ENCODE measurements around the gene MARK4. TPM values are rescaled to one million over a fixed set of nuclear protein-coding genes. Genes with fewer than 3 reads are reported as not detected.
"Not testable (repeated sequence)": the region's sequence is repeated elsewhere in the genome, so short reads cannot be mapped to it uniquely, and the experiment has no call there.

MARK4 gene
- total RNA-seq, 1 experiment from 2014 or later, result 44.0 TPM

DNA sequence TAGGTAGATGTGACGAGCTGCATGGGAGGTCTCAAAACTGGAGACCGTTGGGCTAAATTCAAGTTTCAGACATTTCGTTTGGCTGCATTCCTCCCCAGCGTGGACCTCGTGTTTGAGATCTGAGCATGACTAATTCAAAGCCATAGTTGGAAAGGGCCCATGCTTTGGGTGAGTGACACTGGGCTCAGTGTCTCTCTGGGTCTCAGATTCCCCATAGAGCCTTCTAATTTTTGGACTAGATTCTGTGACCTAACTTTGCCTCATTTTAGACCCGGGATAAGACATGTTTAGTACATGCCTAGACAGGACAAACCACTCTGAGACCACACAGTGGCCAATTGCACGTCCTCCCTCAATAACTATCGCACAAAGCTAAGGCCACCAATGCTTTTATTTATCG, 55.0 kb downstream of the MARK4 start:
- Histone ChIP-seq H3K27ac (ENCODE audit: low read depth, low read length, poor library complexity, severe bottlenecking) (no peak overlapping the region), H3K4me1 (ENCODE audit: insufficient read depth, low read length, poor library complexity, severe bottlenecking) (peaks cover 4% of the 10 kb centered on the region), H3K4me3 (ENCODE audit: low read depth, low read length, poor library complexity, severe bottlenecking) (no peak overlapping the region), H3K36me3 (ENCODE audit: insufficient read depth, low read length, poor library complexity, severe bottlenecking) (no peaks in the 10 kb centered on the region), H3K9me3 (ENCODE audit: low read depth, low read length, poor library complexity, severe bottlenecking) (no peaks in the 10 kb centered on the region), H3K27me3 (replicated peaks; ENCODE audit: insufficient read depth, low read depth, low read length, poor library complexity) (no peaks in the 10 kb centered on the region)
- TF ChIP-seq, protein P1, sequence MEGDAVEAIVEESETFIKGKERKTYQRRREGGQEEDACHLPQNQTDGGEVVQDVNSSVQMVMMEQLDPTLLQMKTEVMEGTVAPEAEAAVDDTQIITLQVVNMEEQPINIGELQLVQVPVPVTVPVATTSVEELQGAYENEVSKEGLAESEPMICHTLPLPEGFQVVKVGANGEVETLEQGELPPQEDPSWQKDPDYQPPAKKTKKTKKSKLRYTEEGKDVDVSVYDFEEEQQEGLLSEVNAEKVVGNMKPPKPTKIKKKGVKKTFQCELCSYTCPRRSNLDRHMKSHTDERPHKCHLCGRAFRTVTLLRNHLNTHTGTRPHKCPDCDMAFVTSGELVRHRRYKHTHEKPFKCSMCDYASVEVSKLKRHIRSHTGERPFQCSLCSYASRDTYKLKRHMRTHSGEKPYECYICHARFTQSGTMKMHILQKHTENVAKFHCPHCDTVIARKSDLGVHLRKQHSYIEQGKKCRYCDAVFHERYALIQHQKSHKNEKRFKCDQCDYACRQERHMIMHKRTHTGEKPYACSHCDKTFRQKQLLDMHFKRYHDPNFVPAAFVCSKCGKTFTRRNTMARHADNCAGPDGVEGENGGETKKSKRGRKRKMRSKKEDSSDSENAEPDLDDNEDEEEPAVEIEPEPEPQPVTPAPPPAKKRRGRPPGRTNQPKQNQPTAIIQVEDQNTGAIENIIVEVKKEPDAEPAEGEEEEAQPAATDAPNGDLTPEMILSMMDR (conservative IDR thresholded peaks at IDR 0.05; ENCODE audit: low read depth, low read length), result no peak
- no peak for TF ChIP-seq EZH2 (IDR thresholded peaks at IDR 0.05; ENCODE audit: borderline replicate concordance, low read depth, low read length, poor library complexity, severe bottlenecking)
- DNase-seq (ENCODE audit: low spot score), result no peak
- ChIA-PET CTCF (interaction anchor here (0.6 kb wide), 1 partner anchor 535 kb away, joined by 5 read pairs; no protein-coding TSS in a partner anchor), POLR2A (ENCODE audit: low non-redundant PET) (interaction anchor here (0.5 kb wide), 1 partner anchor 570 kb away, joined by 10 read pairs; no protein-coding TSS in a partner anchor)
- intact Hi-C loops (cut with micrococcal nuclease; ENCODE audit: unreplicated experiment), result no loop called here
- BruUV-seq (replicated peaks), result no TSS peak

DNA sequence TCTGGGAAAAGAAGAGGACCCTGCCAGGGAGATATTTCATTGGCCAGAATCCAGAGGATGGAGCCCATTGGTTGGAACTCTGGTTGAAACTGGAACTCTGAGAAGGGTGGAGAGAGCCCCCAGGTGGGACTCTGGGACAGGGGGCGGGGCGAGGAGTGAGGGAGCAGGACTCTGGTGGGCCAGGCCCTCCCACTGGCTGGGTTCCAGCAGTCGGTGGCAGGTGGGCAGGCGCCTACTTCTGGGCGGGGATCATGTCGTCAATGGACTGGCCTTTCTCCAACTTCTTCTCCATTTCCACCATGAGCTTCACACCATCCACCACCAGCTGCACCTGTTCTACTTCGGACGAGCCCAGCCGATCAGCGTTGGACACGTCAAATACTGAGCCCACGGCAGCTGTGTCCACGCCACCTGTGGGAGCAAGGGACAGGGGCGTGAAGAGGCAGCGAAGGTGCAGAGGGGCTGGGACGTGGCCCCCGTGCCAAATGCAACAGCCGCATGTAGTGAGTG, 55.5 kb downstream of the MARK4 start:
- peak; percentile 70 for DNase-seq (ENCODE audit: low spot score)
- Histone ChIP-seq H3K27me3 (replicated peaks; ENCODE audit: insufficient read depth, low read depth, low read length, poor library complexity) (no peaks in the 10 kb centered on the region), H3K4me1 (ENCODE audit: insufficient read depth, low read length, poor library complexity, severe bottlenecking) (peaks cover 4% of the 10 kb centered on the region), H3K9me3 (ENCODE audit: low read depth, low read length, poor library complexity, severe bottlenecking) (no peaks in the 10 kb centered on the region), H3K27ac (ENCODE audit: low read depth, low read length, poor library complexity, severe bottlenecking) (no peak overlapping the region), H3K36me3 (ENCODE audit: insufficient read depth, low read length, poor library complexity, severe bottlenecking) (no peaks in the 10 kb centered on the region), H3K4me3 (ENCODE audit: low read depth, low read length, poor library complexity, severe bottlenecking) (no peak overlapping the region)
- ChIA-PET POLR2A (ENCODE audit: low non-redundant PET) (interaction anchor here (0.5 kb wide), 1 partner anchor 570 kb away, joined by 10 read pairs; no protein-coding TSS in a partner anchor), CTCF (interaction anchor here (0.6 kb wide), 1 partner anchor 535 kb away, joined by 5 read pairs; no protein-coding TSS in a partner anchor)
- TF ChIP-seq EZH2 (IDR thresholded peaks at IDR 0.05; ENCODE audit: borderline replicate concordance, low read depth, low read length, poor library complexity, severe bottlenecking), result no peak
- TF ChIP-seq, protein P1 (conservative IDR thresholded peaks at IDR 0.05; ENCODE audit: low read depth, low read length), result no peak
- intact Hi-C loops (cut with micrococcal nuclease; ENCODE audit: unreplicated experiment), result no loop called here
- no TSS peak for BruUV-seq (replicated peaks)

- DNase-seq (ENCODE audit: low spot score), result no peak
- Histone ChIP-seq H3K27ac (ENCODE audit: low read depth, low read length, poor library complexity, severe bottlenecking) (no peak overlapping the region), H3K36me3 (ENCODE audit: insufficient read depth, low read length, poor library complexity, severe bottlenecking) (no peaks in the 10 kb centered on the region), H3K27me3 (replicated peaks; ENCODE audit: insufficient read depth, low read depth, low read length, poor library complexity) (no peaks in the 10 kb centered on the region), H3K4me3 (ENCODE audit: low read depth, low read length, poor library complexity, severe bottlenecking) (no peak overlapping the region), H3K9me3 (ENCODE audit: low read depth, low read length, poor library complexity, severe bottlenecking) (no peaks in the 10 kb centered on the region), H3K4me1 (ENCODE audit: insufficient read depth, low read length, poor library complexity, severe bottlenecking) (peaks cover 4% of the 10 kb centered on the region)
- ChIA-PET CTCF (interaction anchor here (0.6 kb wide), 1 partner anchor 30 kb away, joined by 10 read pairs; no protein-coding TSS in a partner anchor), POLR2A (ENCODE audit: low non-redundant PET) (no interaction called here)
- TF ChIP-seq, protein P1 (conservative IDR thresholded peaks at IDR 0.05; ENCODE audit: low read depth, low read length), result no peak
- TF ChIP-seq EZH2 (IDR thresholded peaks at IDR 0.05; ENCODE audit: borderline replicate concordance, low read depth, low read length, poor library complexity, severe bottlenecking), result no peak
- no TSS peak for BruUV-seq (replicated peaks)
- intact Hi-C loops (cut with micrococcal nuclease; ENCODE audit: unreplicated experiment), result no loop called here
Observed at GRCh38 chr19:45307361-45307760, 56.3 kb downstream of the MARK4 start.

DNA sequence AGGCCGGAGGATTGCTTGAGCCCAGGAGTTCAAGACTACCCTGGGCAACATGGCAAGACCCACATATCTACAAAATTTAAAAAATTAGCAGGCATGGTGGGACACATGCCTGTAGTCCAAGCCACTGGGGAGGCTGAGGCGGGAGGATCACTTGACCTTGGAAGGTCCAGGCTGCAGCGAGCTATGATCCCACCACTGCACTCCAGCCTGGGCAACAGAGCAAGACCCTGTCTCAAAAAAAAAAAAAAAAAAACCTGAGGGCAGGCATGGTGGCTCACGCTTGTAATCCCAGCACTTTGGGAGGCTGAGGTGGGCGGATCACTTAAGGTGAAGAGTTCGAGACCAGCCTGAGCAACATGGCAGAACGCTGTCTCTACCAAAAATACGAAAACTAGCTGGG, 58.3 kb downstream of the MARK4 start:
- H3K4me3 ChIP-seq (ENCODE audit: low read depth, low read length, poor library complexity, severe bottlenecking); BruUV-seq (replicated peaks); H3K36me3 ChIP-seq (ENCODE audit: insufficient read depth, low read length, poor library complexity, severe bottlenecking); H3K4me1 ChIP-seq (ENCODE audit: insufficient read depth, low read length, poor library complexity, severe bottlenecking); H3K27me3 ChIP-seq (replicated peaks; ENCODE audit: insufficient read depth, low read depth, low read length, poor library complexity); POLR2A ChIA-PET (ENCODE audit: low non-redundant PET); H3K9me3 ChIP-seq (ENCODE audit: low read depth, low read length, poor library complexity, severe bottlenecking); intact Hi-C loops (cut with micrococcal nuclease; ENCODE audit: unreplicated experiment); H3K27ac ChIP-seq (ENCODE audit: low read depth, low read length, poor library complexity, severe bottlenecking); DNase-seq (ENCODE audit: low spot score): not testable (repeated sequence)
- CTCF ChIA-PET, result interaction anchor here (0.6 kb wide), 1 partner anchor 89 kb away, joined by 6 read pairs; no protein-coding TSS in a partner anchor
